GM12878 (cell line): ENCODE data around the gene RCC1. TPM values are rescaled to one million over a fixed set of nuclear protein-coding genes. Genes with fewer than 3 reads are reported as not detected.

Source experiments
- CEBPB ChIP-seq, 2 experiments: fragments of 150-350 bp in 1 of 2; IDR thresholded peaks; 2 replicates each; pipeline ENCODE4 v1.6.1; 2012 to 2014; ENCODE audit warnings: low read depth in 2 of 2, low read length in 2 of 2, borderline replicate concordance in 1 of 2, inconsistent platforms in 1 of 2
- IRF4 ChIP-seq: IDR thresholded peaks from 2 replicates; pipeline ENCODE4 v1.6.1; 2011; ENCODE audit warnings: low read depth, low read length
- NR2C2 ChIP-seq: IDR thresholded peaks from 2 replicates; pipeline ENCODE4 v1.6.1; 2011; ENCODE audit warnings: borderline replicate concordance, low read depth; ENCODE audit not compliant: control insufficient read depth, insufficient read length
- RAD21 ChIP-seq: IDR thresholded peaks from 2 replicates; pipeline ENCODE4 v1.6.1; 2011; ENCODE audit warnings: mild to moderate bottlenecking, low read depth, low read length, moderate library complexity; ENCODE audit not compliant: insufficient read depth
- TCF12 ChIP-seq: IDR thresholded peaks from 2 replicates; pipeline ENCODE4 v1.6.1; 2011; ENCODE audit warnings: low read depth, mild to moderate bottlenecking, low read length
- ZNF384 ChIP-seq: IDR thresholded peaks from 2 replicates; pipeline ENCODE4 v1.6.1; 2012; ENCODE audit warnings: low read depth, mild to moderate bottlenecking, low read length, improper control_type of control experiment, borderline replicate concordance
- ZZZ3 ChIP-seq: IDR thresholded peaks from 2 replicates; pipeline ENCODE4 v1.6.1; 2011; ENCODE audit warnings: low read depth; ENCODE audit not compliant: control insufficient read depth, insufficient read length
- polyA plus RNA-seq, 11 experiments: library from polyadenylated mRNA; depleted of rRNA in 4 of 11; unstranded in 6 of 11; stranded (reverse) in 5 of 11; fragments of >200 nt; fragmentation: Nextera tagmentation in 4 of 11; fragmentation: Illumina TruSeq in 1 of 11; extraction: Ambion mirVana in 4 of 11; extraction: Trizol in 1 of 11; gene quantifications; 1 replicate in 1 of 11; 2 replicates in 10 of 11; pipeline versions ENCODE4 v1.2.1 to v1.2.3, GENCODE V29; 2011 to 2016; ENCODE audit warnings: inconsistent platforms in 2 of 11, missing spikeins in 2 of 11, low read depth in 1 of 11
- total RNA-seq, 4 experiments: library from RNA; depleted of rRNA in 3 of 4; stranded (reverse); fragments of >200 nt in 3 of 4; fragmentation: Illumina TruSeq in 1 of 4; extraction: Trizol in 1 of 4; gene quantifications; 2 replicates each; pipeline versions ENCODE4 v1.2.1 to v1.2.3, GENCODE V29; 2013 to 2021
- TF ChIP-seq, protein P1 (sequence below): fragments of 450-650 bp; formaldehyde crosslinking; IDR thresholded peaks from 2 replicates; pipeline ENCODE4 v1.4.0; 2020; ENCODE audit warnings: mild to moderate bottlenecking, moderate library complexity
- TF ChIP-seq, protein P2 (sequence below), 3 experiments: IDR thresholded peaks in 2 of 3; conservative IDR thresholded peaks in 1 of 3; 2 replicates each; pipeline ENCODE4 v1.5.1; 2011; ENCODE audit warnings: low read depth in 3 of 3, low read length in 3 of 3, mild to moderate bottlenecking in 3 of 3, control low read depth in 2 of 3, moderate library complexity in 2 of 3, inconsistent platforms in 1 of 3, mixed read lengths in 1 of 3; ENCODE audit not compliant: control insufficient read depth in 2 of 3, insufficient read depth in 1 of 3; ENCODE audit errors: extremely low read depth in 1 of 3
- TF ChIP-seq, protein P3 (sequence below): fragments of 450-650 bp; IDR thresholded peaks from 2 replicates; pipeline ENCODE4 v1.6.1; 2017; ENCODE audit warnings: mild to moderate bottlenecking, moderate library complexity
- TF ChIP-seq, protein P4 (sequence below): fragments of 450-650 bp; IDR thresholded peaks from 2 replicates; pipeline ENCODE4 v1.6.1; 2016; ENCODE audit warnings: mild to moderate bottlenecking, moderate library complexity, borderline replicate concordance
- TF ChIP-seq, protein P5 (sequence below): IDR thresholded peaks from 2 replicates; pipeline ENCODE4 v1.6.1; 2011; ENCODE audit warnings: low read depth, mild to moderate bottlenecking, low read length, moderate library complexity, borderline replicate concordance; ENCODE audit errors: extremely low read depth

RCC1 gene
- total and polyA plus RNA-seq, 10 of the 15 experiments (the other 5 are each of a cell fraction or from before 2014, with no cell fraction given) = 8.3 to 99.4 (median 74.6) TPM

DNA sequence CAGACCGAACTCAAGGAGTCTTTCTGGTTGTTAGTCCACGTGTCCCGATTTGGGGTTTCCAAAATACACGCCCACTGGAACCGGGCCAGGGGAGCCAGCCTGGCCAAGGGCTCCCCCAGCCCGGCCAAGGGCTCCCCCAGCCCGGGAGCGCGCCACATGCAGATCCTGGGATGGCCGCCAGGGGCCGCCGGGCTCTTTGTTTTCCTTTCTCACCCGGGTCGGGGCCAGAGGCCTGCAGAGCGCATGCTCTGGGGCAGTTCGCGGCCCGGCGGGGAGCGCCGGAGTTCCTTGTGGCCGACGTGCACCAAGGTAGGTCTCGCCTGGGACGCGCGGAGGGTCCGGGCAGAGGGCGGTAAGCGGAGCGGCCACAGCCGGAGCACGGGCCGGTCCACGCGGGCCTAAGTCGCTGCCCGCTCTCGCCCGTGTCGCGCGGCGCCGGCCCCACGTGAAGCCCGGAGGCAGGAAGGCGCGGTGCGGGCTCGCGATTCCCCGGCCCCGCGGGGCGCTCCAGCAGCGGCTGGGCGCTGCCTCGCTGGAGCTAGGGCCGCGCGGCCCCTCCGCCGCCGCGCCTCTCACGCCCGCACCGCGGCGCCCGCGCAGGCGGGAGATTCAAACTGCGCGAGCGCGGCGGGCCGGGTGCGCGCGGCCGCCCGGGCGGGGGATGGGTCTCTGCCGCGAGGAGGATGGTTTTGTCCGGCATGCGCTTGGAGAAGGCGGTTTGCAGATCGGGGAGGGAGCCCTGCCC lies 12.3 kb downstream of the RCC1 start (continued):
- TF ChIP-seq, protein P1, sequence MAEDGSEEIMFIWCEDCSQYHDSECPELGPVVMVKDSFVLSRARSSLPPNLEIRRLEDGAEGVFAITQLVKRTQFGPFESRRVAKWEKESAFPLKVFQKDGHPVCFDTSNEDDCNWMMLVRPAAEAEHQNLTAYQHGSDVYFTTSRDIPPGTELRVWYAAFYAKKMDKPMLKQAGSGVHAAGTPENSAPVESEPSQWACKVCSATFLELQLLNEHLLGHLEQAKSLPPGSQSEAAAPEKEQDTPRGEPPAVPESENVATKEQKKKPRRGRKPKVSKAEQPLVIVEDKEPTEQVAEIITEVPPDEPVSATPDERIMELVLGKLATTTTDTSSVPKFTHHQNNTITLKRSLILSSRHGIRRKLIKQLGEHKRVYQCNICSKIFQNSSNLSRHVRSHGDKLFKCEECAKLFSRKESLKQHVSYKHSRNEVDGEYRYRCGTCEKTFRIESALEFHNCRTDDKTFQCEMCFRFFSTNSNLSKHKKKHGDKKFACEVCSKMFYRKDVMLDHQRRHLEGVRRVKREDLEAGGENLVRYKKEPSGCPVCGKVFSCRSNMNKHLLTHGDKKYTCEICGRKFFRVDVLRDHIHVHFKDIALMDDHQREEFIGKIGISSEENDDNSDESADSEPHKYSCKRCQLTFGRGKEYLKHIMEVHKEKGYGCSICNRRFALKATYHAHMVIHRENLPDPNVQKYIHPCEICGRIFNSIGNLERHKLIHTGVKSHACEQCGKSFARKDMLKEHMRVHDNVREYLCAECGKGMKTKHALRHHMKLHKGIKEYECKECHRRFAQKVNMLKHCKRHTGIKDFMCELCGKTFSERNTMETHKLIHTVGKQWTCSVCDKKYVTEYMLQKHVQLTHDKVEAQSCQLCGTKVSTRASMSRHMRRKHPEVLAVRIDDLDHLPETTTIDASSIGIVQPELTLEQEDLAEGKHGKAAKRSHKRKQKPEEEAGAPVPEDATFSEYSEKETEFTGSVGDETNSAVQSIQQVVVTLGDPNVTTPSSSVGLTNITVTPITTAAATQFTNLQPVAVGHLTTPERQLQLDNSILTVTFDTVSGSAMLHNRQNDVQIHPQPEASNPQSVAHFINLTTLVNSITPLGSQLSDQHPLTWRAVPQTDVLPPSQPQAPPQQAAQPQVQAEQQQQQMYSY (CRISPR knock-in tag) = no peak
- no peak for TF ChIP-seq CEBPB (IDR thresholded peaks at IDR 0.05; ENCODE audit: borderline replicate concordance in 1 of 2, low read depth in 2 of 2, low read length in 2 of 2)
- TF ChIP-seq, protein P2, sequence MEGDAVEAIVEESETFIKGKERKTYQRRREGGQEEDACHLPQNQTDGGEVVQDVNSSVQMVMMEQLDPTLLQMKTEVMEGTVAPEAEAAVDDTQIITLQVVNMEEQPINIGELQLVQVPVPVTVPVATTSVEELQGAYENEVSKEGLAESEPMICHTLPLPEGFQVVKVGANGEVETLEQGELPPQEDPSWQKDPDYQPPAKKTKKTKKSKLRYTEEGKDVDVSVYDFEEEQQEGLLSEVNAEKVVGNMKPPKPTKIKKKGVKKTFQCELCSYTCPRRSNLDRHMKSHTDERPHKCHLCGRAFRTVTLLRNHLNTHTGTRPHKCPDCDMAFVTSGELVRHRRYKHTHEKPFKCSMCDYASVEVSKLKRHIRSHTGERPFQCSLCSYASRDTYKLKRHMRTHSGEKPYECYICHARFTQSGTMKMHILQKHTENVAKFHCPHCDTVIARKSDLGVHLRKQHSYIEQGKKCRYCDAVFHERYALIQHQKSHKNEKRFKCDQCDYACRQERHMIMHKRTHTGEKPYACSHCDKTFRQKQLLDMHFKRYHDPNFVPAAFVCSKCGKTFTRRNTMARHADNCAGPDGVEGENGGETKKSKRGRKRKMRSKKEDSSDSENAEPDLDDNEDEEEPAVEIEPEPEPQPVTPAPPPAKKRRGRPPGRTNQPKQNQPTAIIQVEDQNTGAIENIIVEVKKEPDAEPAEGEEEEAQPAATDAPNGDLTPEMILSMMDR (IDR thresholded peaks at IDR 0.05 in 2 of 3, conservative IDR thresholded peaks at IDR 0.05 in 1 of 3; ENCODE audit: control insufficient read depth in 2 of 3, extremely low read depth in 1 of 3, insufficient read depth in 1 of 3, low read depth in 3 of 3, low read length in 3 of 3) = peak; percentile 94 to 99 (median 97); a peak in 5 of 6 replicates
- no peak for TF ChIP-seq IRF4
- no peak for TF ChIP-seq TCF12
- TF ChIP-seq, protein P3, sequence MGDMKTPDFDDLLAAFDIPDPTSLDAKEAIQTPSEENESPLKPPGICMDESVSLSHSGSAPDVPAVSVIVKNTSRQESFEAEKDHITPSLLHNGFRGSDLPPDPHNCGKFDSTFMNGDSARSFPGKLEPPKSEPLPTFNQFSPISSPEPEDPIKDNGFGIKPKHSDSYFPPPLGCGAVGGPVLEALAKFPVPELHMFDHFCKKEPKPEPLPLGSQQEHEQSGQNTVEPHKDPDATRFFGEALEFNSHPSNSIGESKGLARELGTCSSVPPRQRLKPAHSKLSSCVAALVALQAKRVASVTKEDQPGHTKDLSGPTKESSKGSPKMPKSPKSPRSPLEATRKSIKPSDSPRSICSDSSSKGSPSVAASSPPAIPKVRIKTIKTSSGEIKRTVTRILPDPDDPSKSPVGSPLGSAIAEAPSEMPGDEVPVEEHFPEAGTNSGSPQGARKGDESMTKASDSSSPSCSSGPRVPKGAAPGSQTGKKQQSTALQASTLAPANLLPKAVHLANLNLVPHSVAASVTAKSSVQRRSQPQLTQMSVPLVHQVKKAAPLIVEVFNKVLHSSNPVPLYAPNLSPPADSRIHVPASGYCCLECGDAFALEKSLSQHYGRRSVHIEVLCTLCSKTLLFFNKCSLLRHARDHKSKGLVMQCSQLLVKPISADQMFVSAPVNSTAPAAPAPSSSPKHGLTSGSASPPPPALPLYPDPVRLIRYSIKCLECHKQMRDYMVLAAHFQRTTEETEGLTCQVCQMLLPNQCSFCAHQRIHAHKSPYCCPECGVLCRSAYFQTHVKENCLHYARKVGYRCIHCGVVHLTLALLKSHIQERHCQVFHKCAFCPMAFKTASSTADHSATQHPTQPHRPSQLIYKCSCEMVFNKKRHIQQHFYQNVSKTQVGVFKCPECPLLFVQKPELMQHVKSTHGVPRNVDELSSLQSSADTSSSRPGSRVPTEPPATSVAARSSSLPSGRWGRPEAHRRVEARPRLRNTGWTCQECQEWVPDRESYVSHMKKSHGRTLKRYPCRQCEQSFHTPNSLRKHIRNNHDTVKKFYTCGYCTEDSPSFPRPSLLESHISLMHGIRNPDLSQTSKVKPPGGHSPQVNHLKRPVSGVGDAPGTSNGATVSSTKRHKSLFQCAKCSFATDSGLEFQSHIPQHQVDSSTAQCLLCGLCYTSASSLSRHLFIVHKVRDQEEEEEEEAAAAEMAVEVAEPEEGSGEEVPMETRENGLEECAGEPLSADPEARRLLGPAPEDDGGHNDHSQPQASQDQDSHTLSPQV = no peak
- TF ChIP-seq ZNF384 = 0 out of 2 replicates have a peak, but pooled peaks have one; percentile 19
- no peak for TF ChIP-seq ZZZ3
- TF ChIP-seq NR2C2 = no peak
- TF ChIP-seq RAD21 = peak; percentile 89
- TF ChIP-seq, protein P4, sequence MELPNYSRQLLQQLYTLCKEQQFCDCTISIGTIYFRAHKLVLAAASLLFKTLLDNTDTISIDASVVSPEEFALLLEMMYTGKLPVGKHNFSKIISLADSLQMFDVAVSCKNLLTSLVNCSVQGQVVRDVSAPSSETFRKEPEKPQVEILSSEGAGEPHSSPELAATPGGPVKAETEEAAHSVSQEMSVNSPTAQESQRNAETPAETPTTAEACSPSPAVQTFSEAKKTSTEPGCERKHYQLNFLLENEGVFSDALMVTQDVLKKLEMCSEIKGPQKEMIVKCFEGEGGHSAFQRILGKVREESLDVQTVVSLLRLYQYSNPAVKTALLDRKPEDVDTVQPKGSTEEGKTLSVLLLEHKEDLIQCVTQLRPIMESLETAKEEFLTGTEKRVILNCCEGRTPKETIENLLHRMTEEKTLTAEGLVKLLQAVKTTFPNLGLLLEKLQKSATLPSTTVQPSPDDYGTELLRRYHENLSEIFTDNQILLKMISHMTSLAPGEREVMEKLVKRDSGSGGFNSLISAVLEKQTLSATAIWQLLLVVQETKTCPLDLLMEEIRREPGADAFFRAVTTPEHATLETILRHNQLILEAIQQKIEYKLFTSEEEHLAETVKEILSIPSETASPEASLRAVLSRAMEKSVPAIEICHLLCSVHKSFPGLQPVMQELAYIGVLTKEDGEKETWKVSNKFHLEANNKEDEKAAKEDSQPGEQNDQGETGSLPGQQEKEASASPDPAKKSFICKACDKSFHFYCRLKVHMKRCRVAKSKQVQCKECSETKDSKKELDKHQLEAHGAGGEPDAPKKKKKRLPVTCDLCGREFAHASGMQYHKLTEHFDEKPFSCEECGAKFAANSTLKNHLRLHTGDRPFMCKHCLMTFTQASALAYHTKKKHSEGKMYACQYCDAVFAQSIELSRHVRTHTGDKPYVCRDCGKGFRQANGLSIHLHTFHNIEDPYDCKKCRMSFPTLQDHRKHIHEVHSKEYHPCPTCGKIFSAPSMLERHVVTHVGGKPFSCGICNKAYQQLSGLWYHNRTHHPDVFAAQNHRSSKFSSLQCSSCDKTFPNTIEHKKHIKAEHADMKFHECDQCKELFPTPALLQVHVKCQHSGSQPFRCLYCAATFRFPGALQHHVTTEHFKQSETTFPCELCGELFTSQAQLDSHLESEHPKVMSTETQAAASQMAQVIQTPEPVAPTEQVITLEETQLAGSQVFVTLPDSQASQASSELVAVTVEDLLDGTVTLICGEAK = no peak
- TF ChIP-seq, protein P5, sequence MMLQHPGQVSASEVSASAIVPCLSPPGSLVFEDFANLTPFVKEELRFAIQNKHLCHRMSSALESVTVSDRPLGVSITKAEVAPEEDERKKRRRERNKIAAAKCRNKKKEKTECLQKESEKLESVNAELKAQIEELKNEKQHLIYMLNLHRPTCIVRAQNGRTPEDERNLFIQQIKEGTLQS = peak; percentile 21; the same call in 1 of the 2 replicates
